ENCODE data around the gene GRIP2.

DNA sequence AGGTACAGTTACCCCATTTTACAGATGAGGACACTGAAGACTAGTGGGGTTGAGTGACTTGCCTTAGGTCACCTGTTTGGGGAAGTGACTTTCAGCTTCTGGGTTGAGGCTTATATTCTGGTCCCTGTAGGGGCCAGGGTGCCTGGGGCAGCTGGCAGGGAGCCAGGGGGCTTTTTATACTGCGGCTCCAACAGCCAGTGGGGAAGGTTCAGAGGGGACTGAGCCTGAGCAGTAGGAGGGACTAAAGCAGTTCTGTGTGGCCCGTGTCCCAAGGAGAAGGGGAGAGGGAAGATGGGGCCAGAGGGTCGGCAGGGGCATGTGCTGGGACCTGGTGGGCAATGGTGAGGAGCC lies 100.0 kb downstream of the GRIP2 start:
- TF ChIP-seq POLR2A (IDR thresholded peaks at IDR 0.05) (no peak), CTCF (IDR thresholded peaks at IDR 0.05) (no peak), EP300 (IDR thresholded peaks at IDR 0.05) (no peak), POLR2AphosphoS5 (IDR thresholded peaks at IDR 0.05) (no peak)
